G401 (cell line): Measurements from ENCODE around the gene HMGCS1. TPM values are rescaled to one million over a fixed set of nuclear protein-coding genes. Genes with fewer than 3 reads are reported as not detected.
A peak's percentile ranks its signal among the peaks of the same experiment; 100 is the strongest.
"Not testable (repeated sequence)": the region's sequence is repeated elsewhere in the genome, so short reads cannot be mapped to it uniquely, and the experiment has no call there.

ENCODE experiments used
- DNase-seq: peaks from one replicate; pipeline ENCODE4 v3.0.0-alpha.2; 2015; ENCODE audit warnings: low spot score
- in situ Hi-C: cut with HindIII; loops from 2 replicates; pipeline ENCODE4 v1.10.0; 2016; ENCODE audit warnings: low sequenced_read_pairs, mixed read lengths
- total RNA-seq: library from RNA; depleted of rRNA; stranded (reverse); fragments of >200 nt; shearing (Covaris generic); gene quantifications from 2 replicates; pipeline ENCODE4 v1.2.3, GENCODE V29; 2014; rRNA removed

Gene HMGCS1
- total RNA-seq, result 26.0 and 47.1 TPM in 2 replicates

- peak; percentile 100 for DNase-seq
- in situ Hi-C loops, result no loop called here
Measured at GRCh38 chr5:43313035-43313853, at the start of gene HMGCS1. TSS of gene HMGCS1 (minus strand) at chr5:43313412. CDS start at chr5:43298965, 14,447 bp downstream.

GRCh38 chr5:43358726-43359125 lies 45.5 kb upstream of the HMGCS1 start:
- DNase-seq, result no peak
- in situ Hi-C loops, result no loop called here

DNA sequence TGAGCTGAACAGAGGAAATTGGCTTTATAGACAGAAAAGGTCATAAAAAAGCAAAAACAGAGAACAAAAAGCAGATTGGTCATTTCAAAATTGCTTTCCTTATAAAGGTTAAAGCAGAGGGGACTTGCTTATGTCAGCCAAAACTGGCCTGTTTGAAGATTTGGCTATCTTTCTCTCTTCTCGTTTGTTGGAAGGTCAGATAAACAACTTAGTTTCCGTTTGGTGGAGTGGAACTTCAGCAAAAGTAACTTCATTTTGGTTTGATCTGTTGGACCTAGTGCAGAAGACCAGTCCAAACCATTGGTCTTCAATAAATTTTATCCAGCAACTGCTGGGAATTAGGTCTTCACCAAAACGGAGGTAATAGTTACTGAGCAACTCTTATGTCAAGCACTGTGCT lies 45.1 kb upstream of the HMGCS1 start:
- DNase-seq, result no peak
- in situ Hi-C loops, result no loop called here

- in situ Hi-C loops, result no loop called here
- no peak for DNase-seq
Measured at GRCh38 chr5:43357878-43358281, 44.7 kb upstream of the HMGCS1 start.

DNA sequence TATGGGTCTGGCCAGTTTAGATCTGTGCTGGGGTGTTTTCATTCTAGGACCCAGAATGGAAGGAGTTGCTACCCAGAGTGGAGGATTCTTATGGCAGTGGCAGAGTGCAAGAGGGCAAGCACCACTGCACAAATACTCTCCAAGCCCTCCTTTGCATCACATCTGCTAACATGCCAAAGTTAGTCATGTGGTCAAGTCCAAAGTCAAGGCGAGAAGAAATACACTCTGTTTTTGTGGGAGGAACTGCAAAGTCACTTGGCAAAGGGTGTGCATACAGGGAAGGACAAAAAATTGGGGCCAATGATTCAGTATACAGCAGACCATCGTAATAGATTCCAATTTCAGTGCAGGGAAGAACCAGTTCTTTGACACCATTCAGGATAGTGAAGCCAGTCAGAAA lies 43.9 kb upstream of the HMGCS1 start:
- DNase-seq, result no peak
- in situ Hi-C loops, result no loop called here

DNA sequence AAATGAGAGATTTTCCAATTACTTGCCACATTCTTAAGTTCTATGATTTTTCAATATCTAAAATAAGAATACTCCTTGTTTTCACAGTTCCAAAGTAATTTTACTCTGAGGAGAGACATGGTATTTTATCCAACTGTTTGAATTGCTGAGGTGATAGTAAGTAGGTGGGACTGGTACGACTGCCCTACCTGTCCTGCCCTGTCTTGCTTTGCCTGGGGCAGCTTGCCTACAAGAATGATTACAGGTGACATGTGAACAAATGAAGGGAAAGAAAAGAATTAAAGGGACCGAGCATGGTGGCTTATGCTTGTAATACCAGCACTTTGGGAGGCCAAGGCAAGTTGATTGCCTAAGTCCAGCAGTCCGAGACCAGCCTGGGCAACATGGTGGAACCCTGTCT lies 41.6 kb upstream of the HMGCS1 start:
- no peak for DNase-seq
- in situ Hi-C loops, result no loop called here

GRCh38 chr5:43353668-43354067 lies 40.5 kb upstream of the HMGCS1 start:
- DNase-seq, result no peak
- in situ Hi-C loops, result no loop called here

DNA sequence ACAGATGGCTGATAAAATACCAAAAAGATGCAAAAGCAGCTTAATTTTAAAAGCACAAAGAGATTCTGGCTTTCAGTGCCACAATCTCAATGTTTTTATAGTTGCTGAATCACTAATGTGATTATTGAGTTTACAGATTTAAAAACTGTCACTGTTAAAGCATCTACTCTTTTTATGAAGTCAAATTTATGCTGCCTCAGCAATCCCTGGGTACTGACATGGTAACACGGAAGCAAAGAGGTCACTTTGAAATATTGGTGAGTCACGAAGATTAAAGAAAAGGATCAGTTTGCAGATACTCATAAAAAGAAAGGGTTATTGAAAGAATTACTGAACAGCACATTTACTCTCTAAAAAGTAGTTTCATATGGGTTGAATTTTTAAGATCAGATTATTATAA lies 39.7 kb upstream of the HMGCS1 start:
- in situ Hi-C loops, result no loop called here
- DNase-seq, result no peak

DNA sequence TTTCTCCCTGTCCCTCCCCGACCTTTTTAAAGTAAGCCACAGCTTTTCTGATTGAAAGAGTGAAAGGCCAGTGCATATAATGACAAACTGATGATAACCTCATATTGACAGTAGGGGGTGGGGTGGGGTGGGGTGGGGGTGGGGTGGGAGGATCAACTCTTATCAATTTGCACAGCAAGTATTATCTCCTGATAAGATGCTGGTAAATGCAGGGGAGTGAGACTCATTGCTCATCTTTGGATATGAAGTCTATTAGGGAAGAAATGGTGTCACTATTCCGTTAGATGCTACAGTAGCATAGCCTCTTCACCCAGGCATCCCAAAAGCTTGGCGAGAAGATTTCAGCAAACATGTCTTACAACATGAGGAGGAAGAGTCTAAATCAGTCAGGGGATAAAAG lies 38.9 kb upstream of the HMGCS1 start:
- in situ Hi-C loops, result no loop called here
- no peak for DNase-seq

DNA sequence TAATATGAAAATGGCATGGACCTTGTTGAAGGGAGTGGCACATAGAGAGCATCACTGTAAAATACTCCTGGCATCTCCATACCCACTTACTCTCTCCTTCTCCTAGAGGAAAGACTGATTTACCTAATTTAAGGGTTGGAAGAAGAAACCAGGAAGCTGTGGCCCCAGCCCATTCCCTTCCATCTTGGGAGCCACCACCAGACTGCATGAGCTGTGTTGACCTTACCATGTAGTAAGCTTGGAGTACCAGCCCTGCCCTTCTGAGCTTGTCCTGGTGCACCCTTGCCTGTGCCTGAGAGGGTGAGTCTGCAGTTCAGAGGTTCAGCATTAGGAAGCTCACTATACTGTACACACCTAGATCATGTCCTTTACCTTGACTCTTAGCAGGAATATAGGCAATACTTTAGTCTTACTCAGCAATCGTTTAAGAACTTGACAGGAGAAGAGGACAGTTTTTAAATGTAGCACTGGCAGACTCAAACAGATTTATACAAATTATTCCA lies 35.7 kb upstream of the HMGCS1 start:
- in situ Hi-C loops, result no loop called here
- DNase-seq, result no peak

DNA sequence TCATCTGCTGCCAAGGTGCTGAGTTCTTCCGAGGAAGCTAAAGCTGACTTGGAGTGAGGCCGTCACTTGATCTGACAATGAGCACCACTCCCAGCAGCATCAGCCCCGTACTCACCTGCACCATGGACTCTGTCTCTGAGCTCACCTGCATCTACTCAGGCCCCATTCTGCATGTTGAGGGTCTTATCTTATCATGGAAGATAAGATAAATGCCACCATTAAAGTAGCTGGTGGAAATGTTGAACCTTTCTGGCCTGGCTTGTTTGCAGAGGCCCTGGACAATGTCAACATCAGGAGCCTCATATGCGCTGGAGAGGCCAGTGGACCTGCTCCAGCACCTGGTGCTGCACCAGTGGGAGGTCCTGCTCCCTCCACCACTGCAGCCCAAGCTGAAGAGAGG lies 35.0 kb upstream of the HMGCS1 start:
- in situ Hi-C loops, result no loop called here
- no peak for DNase-seq

DNA sequence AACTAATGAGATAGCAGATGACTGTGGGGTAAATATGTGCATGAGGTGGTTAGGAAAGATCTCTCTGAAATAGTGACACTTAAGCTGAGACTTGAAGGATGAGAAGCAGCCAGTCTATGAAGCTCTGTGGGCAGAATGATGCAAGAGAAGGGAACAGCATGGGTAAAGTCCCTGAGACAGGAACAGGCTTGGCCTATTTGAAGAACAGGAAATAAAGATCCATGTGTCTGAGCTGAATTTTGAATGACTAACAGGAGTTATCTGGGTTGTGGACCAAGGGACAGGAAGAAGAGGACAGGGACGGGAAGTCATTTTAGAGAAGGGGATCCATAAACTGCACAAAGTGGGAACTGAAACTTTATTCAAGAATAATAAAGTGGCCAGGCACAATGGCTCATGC lies 25.6 kb upstream of the HMGCS1 start:
- DNase-seq, result no peak
- in situ Hi-C loops, result no loop called here

GRCh38 chr5:43336159-43336558 lies 22.9 kb upstream of the HMGCS1 start:
- in situ Hi-C loops, result no loop called here
- DNase-seq, result no peak

GRCh38 chr5:43335681-43336080 lies 22.5 kb upstream of the HMGCS1 start:
- in situ Hi-C loops, result no loop called here
- DNase-seq, result no peak

DNA sequence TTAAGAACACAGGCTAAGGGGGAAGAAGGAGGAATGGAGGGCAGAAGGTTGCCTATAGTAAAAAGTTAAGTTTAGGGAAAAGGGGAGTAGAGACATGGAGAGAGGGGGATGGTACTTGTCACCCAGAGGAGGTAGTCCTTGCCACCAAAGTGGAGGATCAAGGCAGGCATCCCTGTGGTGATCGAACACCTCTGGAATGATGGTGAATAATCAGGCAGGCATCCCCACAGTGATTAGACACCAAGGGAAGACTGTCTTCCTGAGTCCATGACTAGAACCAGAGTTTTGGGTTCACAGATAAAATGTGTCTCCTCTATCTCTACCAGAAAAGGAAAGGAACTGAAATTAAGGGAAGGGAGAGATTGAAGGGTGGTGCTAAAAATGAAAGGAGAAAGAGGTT lies 19.2 kb upstream of the HMGCS1 start:
- in situ Hi-C loops, result no loop called here
- DNase-seq, result no peak

DNA sequence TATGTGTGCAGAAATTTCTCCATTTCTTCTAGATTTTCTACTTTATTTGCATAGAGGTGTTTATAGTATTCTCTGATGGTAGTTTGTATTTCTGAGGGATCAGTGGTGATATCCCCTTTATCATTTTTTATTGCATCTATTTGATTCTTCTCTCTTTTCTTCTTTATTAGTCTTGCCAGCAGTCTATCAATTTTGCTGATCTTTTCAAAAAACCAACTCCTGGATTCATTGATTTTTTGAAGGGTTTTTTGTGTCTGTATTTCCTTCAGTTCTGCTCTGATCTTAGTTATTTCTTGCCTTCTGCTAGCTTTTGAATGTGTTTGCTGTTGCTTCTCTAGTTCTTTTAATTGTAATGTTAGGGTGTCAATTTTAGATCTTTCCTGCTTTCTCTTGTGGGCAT lies 12.4 kb upstream of the HMGCS1 start:
- in situ Hi-C loops, DNase-seq: not testable (repeated sequence)

- in situ Hi-C loops, DNase-seq: not testable (repeated sequence)
Measured at GRCh38 chr5:43323488-43323887, 10.3 kb upstream of the HMGCS1 start.

GRCh38 chr5:43320846-43321245 lies 7.6 kb upstream of the HMGCS1 start:
- in situ Hi-C loops, result no loop called here
- DNase-seq, result no peak

- in situ Hi-C loops, result no loop called here
Measured at GRCh38 chr5:43316421-43316820, 3.2 kb upstream of the HMGCS1 start.

GRCh38 chr5:43315682-43316081 lies 2.5 kb upstream of the HMGCS1 start:
- no peak for DNase-seq
- in situ Hi-C loops, result no loop called here

More at GRCh38 chr5:43316421-43316820, 3.2 kb upstream of the HMGCS1 start:
- DNase-seq, result no peak

GRCh38 chr5:43315263-43315662 lies 2.1 kb upstream of the HMGCS1 start:
- DNase-seq, result no peak

More at GRCh38 chr5:43315263-43315662, 2.1 kb upstream of the HMGCS1 start:
- in situ Hi-C loops, result no loop called here
